GM23248 (cell line): ENCODE results near the gene ZNHIT3. TPM values are rescaled to one million over a fixed set of nuclear protein-coding genes. Genes with fewer than 3 reads are reported as not detected.

Experiments
- DNase-seq: peaks from one replicate; pipeline ENCODE4 v3.0.0-alpha.2; 2015
- H2AFZ ChIP-seq: fragments of 200-600 bp; sonication (generic); 2 replicates; pipeline ENCODE4 v1.6.1; 2016; ENCODE audit warnings: antibody characterized with exemption
- H3F3A ChIP-seq: fragments of 200-600 bp; sonication (generic); 2 replicates; pipeline ENCODE4 v1.6.1; 2016; ENCODE audit warnings: mild to moderate bottlenecking, antibody characterized with exemption, mixed run types; ENCODE audit not compliant: insufficient read depth
- H3K27ac ChIP-seq: fragments of 200-600 bp; sonication (generic); 2 replicates; pipeline ENCODE4 v1.5.1; 2016; ENCODE audit warnings: mild to moderate bottlenecking
- H3K27me3 ChIP-seq: fragments of 200-600 bp; sonication (generic); replicated peaks from 2 replicates; pipeline ENCODE4 v1.6.1; 2016; ENCODE audit warnings: mild to moderate bottlenecking; ENCODE audit not compliant: insufficient read depth
- H3K36me3 ChIP-seq: fragments of 200-600 bp; sonication (generic); 2 replicates; pipeline ENCODE4 v1.6.1; 2016; ENCODE audit warnings: low read depth, mild to moderate bottlenecking
- H3K4me1 ChIP-seq: fragments of 200-600 bp; sonication (generic); 2 replicates; pipeline ENCODE4 v1.6.1; 2016; ENCODE audit warnings: mild to moderate bottlenecking; ENCODE audit not compliant: insufficient read depth
- H3K4me2 ChIP-seq: fragments of 200-600 bp; sonication (generic); one replicate; pipeline ENCODE4 v1.6.1; 2016; ENCODE audit warnings: mild to moderate bottlenecking; ENCODE audit not compliant: unreplicated experiment
- H3K4me3 ChIP-seq: fragments of 200-600 bp; sonication (generic); 2 replicates; pipeline ENCODE4 v1.5.1; 2016; ENCODE audit warnings: mild to moderate bottlenecking
- H3K79me2 ChIP-seq: fragments of 200-600 bp; sonication (generic); 2 replicates; pipeline ENCODE4 v1.6.1; 2016; ENCODE audit warnings: mild to moderate bottlenecking; ENCODE audit not compliant: insufficient read depth
- H3K9ac ChIP-seq: fragments of 200-600 bp; sonication (generic); 2 replicates; pipeline ENCODE4 v1.6.1; 2016; ENCODE audit warnings: mild to moderate bottlenecking
- H3K9me2 ChIP-seq: fragments of 200-600 bp; sonication (generic); 2 replicates; pipeline ENCODE4 v1.6.1; 2016; ENCODE audit warnings: mixed run types, mild to moderate bottlenecking, moderate library complexity; ENCODE audit not compliant: insufficient read depth
- H3K9me3 ChIP-seq: fragments of 200-600 bp; sonication (generic); one replicate; pipeline ENCODE4 v1.6.1; 2017; ENCODE audit warnings: low read depth
- H4K20me1 ChIP-seq: fragments of 200-600 bp; sonication (generic); 2 replicates; pipeline ENCODE4 v1.6.0; 2016; ENCODE audit not compliant: insufficient read depth
- EZH2 ChIP-seq: fragments of 200-600 bp; sonication (generic); IDR thresholded peaks from 2 replicates; pipeline ENCODE4 v1.6.1; 2018; ENCODE audit warnings: antibody characterized with exemption, mild to moderate bottlenecking; ENCODE audit not compliant: insufficient read depth, poor library complexity, severe bottlenecking
- EZH2phosphoT487 ChIP-seq: fragments of 200-600 bp; sonication (generic); IDR thresholded peaks from 2 replicates; pipeline ENCODE4 v1.6.1; 2018; ENCODE audit warnings: antibody characterized with exemption, moderate library complexity, mild to moderate bottlenecking, low read depth; ENCODE audit not compliant: insufficient read depth
- WGBS, 2 experiments: methylation state at CpG; one replicate each; pipeline ENCODE4 v1.1.6; 2015 to 2017; ENCODE audit warnings: low lambda C conversion rate in 2 of 2, low coverage in 1 of 2; ENCODE audit errors: missing lambda C conversion rate in 2 of 2; 5-methylcytosine and 5-hydroxymethylcytosine counted together
- in situ Hi-C: fragments of 300-500 bp; cut with MboI; formaldehyde crosslinking; loops from 2 replicates; pipeline ENCODE4 v1.15.0; 2020
- polyA plus RNA-seq: library from polyadenylated mRNA; unstranded; fragments of >200 nt; fragmentation: Nextera tagmentation; extraction: Ambion mirVana; gene quantifications from 2 replicates; pipeline ENCODE4 v1.2.1, GENCODE V29; 2016
- small RNA-seq: library from RNA; depleted of rRNA; stranded (forward); fragments of <200 nt; gene quantifications from one replicate; pipeline ENCODE3, GENCODE V24; 2014; ENCODE audit warnings: low read depth, low replicate concordance
- total RNA-seq: library from RNA; depleted of rRNA; stranded (reverse); fragments of >200 nt; shearing (Covaris generic); gene quantifications from 2 replicates; pipeline ENCODE4 v1.2.3, GENCODE V29; 2014; rRNA removed

Gene ZNHIT3
- total and polyA plus RNA-seq, 2 experiments from 2014 or later = 28.4 to 52.0 TPM

- peaks cover 11% of the 10 kb centered on the region; the same call in 1 of the 2 replicates for H3K36me3 ChIP-seq
These were observed 56.3 kb downstream of the ZNHIT3 start for GRCh38 chr17:36542755-36543154.

GRCh38 chr17:36544044-36544306, 57.5 kb downstream of the ZNHIT3 start:
- in situ Hi-C loops = no loop called here
- Histone ChIP-seq H3K79me2 (peaks cover 88% of the 10 kb centered on the region), H3K9me2 (no peaks in the 10 kb centered on the region), H3K36me3 (peaks cover 4% of the 10 kb centered on the region; the same call in 1 of the 2 replicates), H3F3A (peaks cover 40% of the 10 kb centered on the region), H3K27me3 (no peaks in the 10 kb centered on the region), H3K4me2 (peak overlapping the region; percentile 92), H3K4me1 (peaks cover 28% of the 10 kb centered on the region), H3K4me3 (peak overlapping the region; percentile 95), H3K9me3 (no peaks in the 10 kb centered on the region), H4K20me1 (peaks cover 8% of the 10 kb centered on the region; the same call in 1 of the 2 replicates), H2AFZ (peak overlapping the region; percentile 95), H3K9ac (peak overlapping the region; percentile 99), H3K27ac (peak overlapping the region; percentile 99)
- TF ChIP-seq EZH2 (no peak), EZH2phosphoT487 (no peak)
- DNase-seq = peak; percentile 82
- WGBS, 2 experiments = 2 to 3% methylated on average over 10 of the region's 10 CpGs

More at GRCh38 chr17:36542755-36543154, 56.3 kb downstream of the ZNHIT3 start:
- H3K27ac ChIP-seq = no peak overlapping the region
- H3K4me2 ChIP-seq = no peak overlapping the region
- H3K4me3 ChIP-seq = 0 out of 2 replicates have a peak overlapping the region, but pooled peaks have one; percentile 95
- H4K20me1 ChIP-seq = peaks cover 2% of the 10 kb centered on the region; the same call in 1 of the 2 replicates
- H3K9me3 ChIP-seq = no peaks in the 10 kb centered on the region
- no peak for DNase-seq
- H3F3A ChIP-seq = peaks cover 42% of the 10 kb centered on the region
- no peak overlapping the region for H2AFZ ChIP-seq
- H3K9me2 ChIP-seq = no peaks in the 10 kb centered on the region
- WGBS, 2 experiments = 91 to 93% methylated on average over 15 of the region's 15 CpGs
- H3K79me2 ChIP-seq = peaks cover 88% of the 10 kb centered on the region
- H3K9ac ChIP-seq = no peak overlapping the region
- in situ Hi-C loops = no loop called here
- TF ChIP-seq EZH2 = no peak
- TF ChIP-seq EZH2phosphoT487 = no peak
- peaks cover 18% of the 10 kb centered on the region for H3K4me1 ChIP-seq
- H3K27me3 ChIP-seq = no peaks in the 10 kb centered on the region

- peak within 1 kb of the TSS; percentile 98 for H3K4me2 ChIP-seq
- peak within 1 kb of the TSS; percentile 99 for H3K27ac ChIP-seq
- peak within 1 kb of the TSS; percentile 99 for H3K9ac ChIP-seq
- in situ Hi-C loops = no loop called here
- no peaks in the 10 kb centered on the region for H3K9me3 ChIP-seq
- WGBS, 2 experiments = 0 to 2% methylated on average over 56 to 61 of the region's 71 CpGs
- H3F3A ChIP-seq = peaks cover 40% of the 10 kb centered on the region
- H2AFZ ChIP-seq = peak within 1 kb of the TSS; percentile 95
- DNase-seq = peak; percentile 99
- peaks cover 28% of the 10 kb centered on the region for H3K4me1 ChIP-seq
- TF ChIP-seq EZH2 (no peak), EZH2phosphoT487 (no peak)
- H3K4me3 ChIP-seq = peak within 1 kb of the TSS; percentile 99
- no peaks in the 10 kb centered on the region for H3K27me3 ChIP-seq
- H4K20me1 ChIP-seq = peaks cover 9% of the 10 kb centered on the region; the same call in 1 of the 2 replicates
- H3K9me2 ChIP-seq = no peaks in the 10 kb centered on the region
- peaks cover 6% of the 10 kb centered on the region; the same call in 1 of the 2 replicates for H3K36me3 ChIP-seq
- H3K79me2 ChIP-seq = peaks cover 88% of the 10 kb centered on the region
These were observed 58.0 kb downstream of the ZNHIT3 start, which contains the start of gene GGNBP2 for GRCh38 chr17:36544307-36545076. Gene GGNBP2 (plus strand): TSS chr17:36544919. CDS start chr17:36545725, 806 bp downstream.

- H3K4me3 ChIP-seq = peak overlapping the region; percentile 95
- H3K9ac ChIP-seq = peak overlapping the region; percentile 99
- H2AFZ ChIP-seq = peak overlapping the region; percentile 95; the same call in 1 of the 2 replicates
- H3K9me3 ChIP-seq = no peaks in the 10 kb centered on the region
- peaks cover 28% of the 10 kb centered on the region for H3K4me1 ChIP-seq
- no peaks in the 10 kb centered on the region for H3K9me2 ChIP-seq
- no peaks in the 10 kb centered on the region for H3K27me3 ChIP-seq
- in situ Hi-C loops = no loop called here
- no peak for DNase-seq
- peaks cover 40% of the 10 kb centered on the region for H3F3A ChIP-seq
- no peak for TF ChIP-seq EZH2
- no peak for TF ChIP-seq EZH2phosphoT487
- WGBS, 2 experiments = 0 to 3% methylated on average over 10 to 16 of the region's 38 CpGs
- peaks cover 14% of the 10 kb centered on the region; the same call in 1 of the 2 replicates for H4K20me1 ChIP-seq
- H3K4me2 ChIP-seq = peak overlapping the region; percentile 92
- H3K27ac ChIP-seq = peak overlapping the region; percentile 99
- peaks cover 12% of the 10 kb centered on the region; the same call in 1 of the 2 replicates for H3K36me3 ChIP-seq
- H3K79me2 ChIP-seq = peaks cover 88% of the 10 kb centered on the region
These were observed 58.6 kb downstream of the ZNHIT3 start for GRCh38 chr17:36545077-36545464.

Small RNAs within 50 kb of the gene (small RNA-seq; reads per million reads assigned to genes)
- not detected for gene RNA5SP439

Other genes starting within 250 kb of the ZNHIT3 start
- gene TBC1D3I, start 222.1 kb upstream of the ZNHIT3 start, total RNA-seq = not detected in 2 replicates
- gene TBC1D3I, start 222.1 kb upstream of the ZNHIT3 start, polyA plus RNA-seq = not detected in 2 replicates
- not detected in 2 replicates for gene TBC1D3G, start 162.8 kb upstream of the ZNHIT3 start, total RNA-seq
- gene TBC1D3G, start 162.8 kb upstream of the ZNHIT3 start, polyA plus RNA-seq = not detected in 2 replicates
- not detected in 2 replicates for gene TBC1D3H, start 98.2 kb upstream of the ZNHIT3 start, total RNA-seq
- not detected in 2 replicates for gene TBC1D3H, start 98.2 kb upstream of the ZNHIT3 start, polyA plus RNA-seq
- 34.4 and 54.8 TPM in 2 replicates for gene MYO19, start 48.2 kb downstream of the ZNHIT3 start, total RNA-seq
- 14.9 and 15.7 TPM in 2 replicates for gene MYO19, start 48.2 kb downstream of the ZNHIT3 start, polyA plus RNA-seq
- gene PIGW, start 48.3 kb downstream of the ZNHIT3 start, total RNA-seq = 5.1 and 5.2 TPM in 2 replicates
- 8.0 and 8.6 TPM in 2 replicates for gene PIGW, start 48.3 kb downstream of the ZNHIT3 start, polyA plus RNA-seq
- 40.1 and 45.7 TPM in 2 replicates for gene GGNBP2, start 58.2 kb downstream of the ZNHIT3 start, total RNA-seq
- 51.5 and 52.0 TPM in 2 replicates for gene GGNBP2, start 58.2 kb downstream of the ZNHIT3 start, polyA plus RNA-seq
- gene DHRS11, start 105.2 kb downstream of the ZNHIT3 start, total RNA-seq = 3.1 and 3.9 TPM in 2 replicates
- gene DHRS11, start 105.2 kb downstream of the ZNHIT3 start, polyA plus RNA-seq = 4.7 and 5.0 TPM in 2 replicates
- gene MRM1, start 114.9 kb downstream of the ZNHIT3 start, total RNA-seq = 5.9 TPM in 2 replicates
- gene MRM1, start 114.9 kb downstream of the ZNHIT3 start, polyA plus RNA-seq = 2.8 and 3.8 TPM in 2 replicates